Prostate gland (tissue), 2 donors: ENCODE measurements around the gene CHST6. TPM values are rescaled to one million over a fixed set of nuclear protein-coding genes. Genes with fewer than 3 reads are reported as not detected.
"Not testable (repeated sequence)": the region's sequence is repeated elsewhere in the genome, so short reads cannot be mapped to it uniquely, and the experiment has no call there.

ENCODE experiments used
- DNase-seq: peaks from one replicate; pipeline ENCODE4 v3.0.0-alpha.2; 2019; ENCODE audit warnings: low spot score
- H3K27ac ChIP-seq, 2 donors: fragments of 200-600 bp; sonication (generic); 2 replicates each; pipeline ENCODE4 v1.5.1; 2017 to 2019
- H3K27me3 ChIP-seq: fragments of 200-600 bp; sonication (generic); replicated peaks from 2 replicates; pipeline ENCODE4 v1.5.1; 2019; ENCODE audit not compliant: insufficient read depth
- H3K36me3 ChIP-seq, 2 donors: fragments of 200-600 bp; sonication (generic); 1 replicate in 1 of 2; 2 replicates in 1 of 2; pipeline versions ENCODE4 v1.5.1 to v1.8.1; 2017 to 2019
- H3K4me1 ChIP-seq: fragments of 200-600 bp; sonication (generic); replicated peaks from 2 replicates; pipeline ENCODE4 v1.5.1; 2019
- H3K4me3 ChIP-seq, 2 donors: fragments of 200-600 bp; sonication (generic); 2 replicates each; pipeline ENCODE4 v1.5.1; 2017 to 2019
- H3K9me3 ChIP-seq: fragments of 200-600 bp; sonication (generic); 2 replicates; pipeline ENCODE4 v1.5.1; 2017
- CTCF ChIP-seq, 4 experiments: fragments of 200-600 bp in 2 of 4; fragments of 450-650 bp in 2 of 4; sonication (generic) in 2 of 4; IDR thresholded peaks; 1 replicate in 3 of 4; 2 replicates in 1 of 4; pipeline ENCODE4 v1.5.1; 2016 to 2019; ENCODE audit warnings: antibody characterized with exemption in 4 of 4, mild to moderate bottlenecking in 2 of 4, moderate library complexity in 2 of 4
- POLR2A ChIP-seq: fragments of 450-650 bp; IDR thresholded peaks from one replicate; pipeline ENCODE4 v1.6.1; 2016; ENCODE audit warnings: antibody characterized with exemption, mild to moderate bottlenecking
- POLR2AphosphoS5 ChIP-seq: sonication (generic); formaldehyde crosslinking; IDR thresholded peaks from one replicate; pipeline ENCODE4 v1.6.1; 2017; ENCODE audit warnings: antibody characterized with exemption
- WGBS: methylation state at CpG from one replicate; pipeline ENCODE4 v1.1.5; 2018; 5-methylcytosine and 5-hydroxymethylcytosine counted together
- intact Hi-C: fragments of 100-400 bp; cut with DNase I; formaldehyde crosslinking; loops from one replicate; pipeline ENCODE4 v1.14.2; 2022
- total RNA-seq, 2 donors: library from RNA; depleted of rRNA; stranded (reverse); fragments of >200 nt; gene quantifications; one replicate each; pipeline ENCODE4 v1.1.0, GENCODE V29; 2016

The CHST6 gene
- 1 to 10 TPM in 1 of 2 donors, under 1 TPM in 1; 0.23 to 9.5 TPM for total RNA-seq

- DNase-seq, result no peak
Measured at GRCh38 chr16:75495076-75495674, at the start of gene CHST6. Gene CHST6, minus strand, starts transcription at chr16:75495441. Its CDS starts 15,613 bp downstream, at chr16:75479828.

GRCh38 chr16:75542462-75542861 lies 47.2 kb upstream of the CHST6 start:
- H3K36me3 ChIP-seq, H3K27me3 ChIP-seq, H3K27ac ChIP-seq, H3K9me3 ChIP-seq, H3K4me3 ChIP-seq, H3K4me1 ChIP-seq, DNase-seq, intact Hi-C loops: not testable (repeated sequence)
- WGBS, result 94% methylated on average over 8 of the region's 8 CpGs

More at GRCh38 chr16:75495076-75495674, at the start of gene CHST6:
- no peak for TF ChIP-seq POLR2AphosphoS5
- peak; percentile 11 for TF ChIP-seq POLR2A
- intact Hi-C loops, result no loop called here
- WGBS, result 3% methylated on average over 39 of the region's 43 CpGs
- peaks cover 5% of the 10 kb centered on the region for H3K4me1 ChIP-seq
- H3K9me3 ChIP-seq, result no peaks in the 10 kb centered on the region
- no peaks in the 10 kb centered on the region for H3K36me3 ChIP-seq
- no peak within 1 kb of the TSS for H3K27ac ChIP-seq
- no peaks in the 10 kb centered on the region for H3K27me3 ChIP-seq
- H3K4me3 ChIP-seq, result peak within 1 kb of the TSS; percentile 15 to 17

- 60% methylated on average over 5 of the region's 5 CpGs for WGBS
- intact Hi-C loops, result no loop called here
- TF ChIP-seq CTCF (IDR thresholded peaks at IDR 0.05) (no peak), POLR2A (no peak), POLR2AphosphoS5 (no peak)
- Histone ChIP-seq H3K27ac (no peak overlapping the region), H3K9me3 (no peaks in the 10 kb centered on the region), H3K36me3 (no peaks in the 10 kb centered on the region), H3K4me1 (no peaks in the 10 kb centered on the region), H3K4me3 (no peak overlapping the region), H3K27me3 (no peaks in the 10 kb centered on the region)
- no peak for DNase-seq
Measured at GRCh38 chr16:75541236-75541635, 46.0 kb upstream of the CHST6 start.

GRCh38 chr16:75538882-75539565 lies 43.8 kb upstream of the CHST6 start:
- H3K36me3 ChIP-seq, H3K4me1 ChIP-seq, intact Hi-C loops, DNase-seq, H3K27me3 ChIP-seq, H3K9me3 ChIP-seq, H3K27ac ChIP-seq, H3K4me3 ChIP-seq: not testable (repeated sequence)
- 39% methylated on average over 8 of the region's 10 CpGs for WGBS

- Histone ChIP-seq H3K9me3 (no peaks in the 10 kb centered on the region), H3K4me3 (no peak overlapping the region), H3K27ac (no peak overlapping the region), H3K4me1 (no peaks in the 10 kb centered on the region), H3K36me3 (no peaks in the 10 kb centered on the region), H3K27me3 (no peaks in the 10 kb centered on the region)
- TF ChIP-seq POLR2A, result no peak
- TF ChIP-seq POLR2AphosphoS5, result no peak
- TF ChIP-seq CTCF (IDR thresholded peaks at IDR 0.05), result no peak
- 93% methylated on average over 4 of the region's 4 CpGs for WGBS
- intact Hi-C loops, result no loop called here
- DNase-seq, result no peak
Measured at GRCh38 chr16:75537776-75538175, 42.5 kb upstream of the CHST6 start.

- Histone ChIP-seq H3K27ac (no peak within 1 kb of the TSS), H3K36me3 (no peaks in the 10 kb centered on the region), H3K9me3 (no peaks in the 10 kb centered on the region), H3K4me1 (no peaks in the 10 kb centered on the region), H3K27me3 (no peaks in the 10 kb centered on the region), H3K4me3 (no peak within 1 kb of the TSS)
- intact Hi-C loops, result no loop called here
- TF ChIP-seq POLR2AphosphoS5 (no peak), POLR2A (no peak), CTCF (IDR thresholded peaks at IDR 0.05) (no peak)
- 96% methylated on average over 7 of the region's 7 CpGs for WGBS
- no peak for DNase-seq
Measured at GRCh38 chr16:75535901-75536300, 40.7 kb upstream of the CHST6 start, which contains the start of gene CHST5. Gene CHST5, minus strand, starts transcription at chr16:75536108. Its CDS starts 5,724 bp downstream, at chr16:75530384.
